Measurements from ENCODE around the gene RBBP8NL.

The RBBP8NL gene

DNA sequence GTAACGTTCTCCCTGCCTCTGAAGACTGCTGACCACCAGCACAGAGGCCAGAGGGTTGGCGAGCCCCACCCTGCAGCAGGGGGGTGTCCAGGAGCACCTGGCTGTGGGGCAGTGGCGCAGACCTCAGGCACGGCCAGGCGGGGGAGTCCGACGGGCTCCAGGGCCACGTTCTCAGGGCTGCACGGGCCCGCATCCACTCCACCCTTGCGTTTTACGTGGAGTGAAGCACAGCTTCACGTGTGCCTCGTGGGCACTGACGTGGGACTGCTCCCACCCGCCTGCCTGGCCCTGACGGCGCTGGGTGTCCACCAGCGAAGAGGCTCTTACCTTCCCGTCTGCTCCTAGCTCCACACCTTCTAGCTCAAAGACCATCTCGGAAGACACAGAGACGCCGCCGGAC is 33.5 kb downstream of the RBBP8NL start:
- DNase-seq (ENCODE audit: low spot score) = no peak

DNA sequence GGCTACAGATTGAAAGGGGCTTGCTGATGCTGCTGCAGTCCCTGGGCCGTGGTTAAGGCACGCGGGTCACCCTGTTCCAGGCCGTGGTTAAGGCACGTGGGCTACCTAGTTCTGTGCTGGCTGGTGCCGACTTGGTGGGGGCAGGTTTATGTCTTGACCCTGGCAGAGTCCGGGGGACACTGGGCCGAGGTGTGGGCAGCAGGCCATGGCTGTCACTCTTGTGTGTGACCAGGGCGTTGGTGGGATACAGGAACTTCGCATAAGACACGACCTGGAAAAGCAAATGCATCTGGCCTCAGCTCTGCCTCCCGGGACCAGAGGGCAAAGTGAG is 34.0 kb downstream of the RBBP8NL start:
- no peak for DNase-seq (ENCODE audit: low spot score)

GRCh38 chr20:62392621-62393334 is 34.6 kb downstream of the RBBP8NL start:
- DNase-seq (ENCODE audit: low spot score) = no peak

- DNase-seq (ENCODE audit: low spot score) = no peak
Observed at GRCh38 chr20:62392077-62392418, 35.3 kb downstream of the RBBP8NL start.

GRCh38 chr20:62391165-62392076 is 35.9 kb downstream of the RBBP8NL start:
- DNase-seq (ENCODE audit: low spot score) = no peak

- no peak for DNase-seq (ENCODE audit: low spot score)
Observed at GRCh38 chr20:62390317-62391164, 36.8 kb downstream of the RBBP8NL start.

GRCh38 chr20:62389601-62390087 is 37.7 kb downstream of the RBBP8NL start:
- DNase-seq (ENCODE audit: low spot score) = no peak

DNA sequence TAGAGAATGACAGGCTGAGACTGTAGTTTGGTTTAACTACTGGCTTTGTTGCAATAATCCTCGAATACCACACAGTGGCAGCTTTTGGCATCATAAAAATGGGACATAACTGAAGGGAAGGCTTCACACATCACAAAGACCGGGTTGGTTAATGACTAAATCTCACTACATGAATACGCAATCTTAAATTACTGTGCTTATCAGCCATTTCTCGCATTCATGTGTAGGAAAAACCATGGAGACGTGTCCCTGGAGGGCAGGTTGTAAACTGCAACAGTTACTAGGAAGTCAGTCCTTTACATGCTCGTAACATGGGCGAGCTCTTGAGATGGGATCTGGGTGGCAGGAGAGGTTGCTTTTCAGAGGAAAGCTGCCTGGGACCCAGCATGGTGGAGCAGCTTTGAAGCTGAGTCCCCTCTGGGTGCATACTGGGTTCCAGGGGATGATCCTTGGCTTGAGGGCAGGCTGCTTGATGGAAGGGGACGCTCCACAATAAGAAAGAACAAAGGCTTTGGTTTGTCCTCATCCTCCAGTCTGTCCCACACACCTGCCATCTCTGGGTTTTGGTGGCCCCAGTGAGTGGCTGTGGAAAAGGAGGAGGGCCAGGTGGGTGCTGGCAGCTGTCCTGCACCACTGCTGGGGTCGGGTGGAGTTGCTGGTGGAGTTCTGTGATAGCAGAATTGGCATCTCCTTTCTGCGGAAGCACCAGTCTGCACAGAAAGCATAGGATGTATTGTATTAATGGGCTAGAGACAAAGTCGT is 38.3 kb downstream of the RBBP8NL start:
- DNase-seq (ENCODE audit: low spot score) = no peak

GRCh38 chr20:62387933-62388635 is 39.3 kb downstream of the RBBP8NL start:
- no peak for DNase-seq (ENCODE audit: low spot score)

GRCh38 chr20:62387219-62387913 is 40.0 kb downstream of the RBBP8NL start:
- no peak for DNase-seq (ENCODE audit: low spot score)

GRCh38 chr20:62386383-62387218 is 40.7 kb downstream of the RBBP8NL start, which contains the start of gene RPS21:
Gene RPS21 (plus strand): TSS chr20:62387103. CDS start chr20:62387339, 236 bp downstream.
- peak; percentile 94 for DNase-seq (ENCODE audit: low spot score)

GRCh38 chr20:62382306-62383198 is 44.8 kb downstream of the RBBP8NL start:
- DNase-seq (ENCODE audit: low spot score) = peak; percentile 70

DNA sequence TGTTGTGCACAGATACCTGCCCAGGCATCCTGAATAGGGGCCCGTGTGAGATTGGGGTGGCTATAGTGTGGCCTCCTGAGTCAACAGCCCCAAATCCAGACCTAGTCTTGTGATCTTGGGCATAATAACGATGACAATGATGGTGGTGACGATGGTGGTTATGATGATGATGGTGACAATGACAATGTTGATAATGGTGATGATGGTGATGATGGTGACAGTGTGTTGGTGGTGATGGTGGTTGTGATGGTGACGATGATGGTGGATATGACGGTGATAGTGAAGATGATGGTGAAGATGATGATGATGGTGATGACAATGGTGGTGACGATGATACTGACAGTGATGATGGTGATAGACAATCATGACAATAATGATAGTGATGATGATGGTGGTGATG is 45.5 kb downstream of the RBBP8NL start:
- no peak for DNase-seq (ENCODE audit: low spot score)

DNA sequence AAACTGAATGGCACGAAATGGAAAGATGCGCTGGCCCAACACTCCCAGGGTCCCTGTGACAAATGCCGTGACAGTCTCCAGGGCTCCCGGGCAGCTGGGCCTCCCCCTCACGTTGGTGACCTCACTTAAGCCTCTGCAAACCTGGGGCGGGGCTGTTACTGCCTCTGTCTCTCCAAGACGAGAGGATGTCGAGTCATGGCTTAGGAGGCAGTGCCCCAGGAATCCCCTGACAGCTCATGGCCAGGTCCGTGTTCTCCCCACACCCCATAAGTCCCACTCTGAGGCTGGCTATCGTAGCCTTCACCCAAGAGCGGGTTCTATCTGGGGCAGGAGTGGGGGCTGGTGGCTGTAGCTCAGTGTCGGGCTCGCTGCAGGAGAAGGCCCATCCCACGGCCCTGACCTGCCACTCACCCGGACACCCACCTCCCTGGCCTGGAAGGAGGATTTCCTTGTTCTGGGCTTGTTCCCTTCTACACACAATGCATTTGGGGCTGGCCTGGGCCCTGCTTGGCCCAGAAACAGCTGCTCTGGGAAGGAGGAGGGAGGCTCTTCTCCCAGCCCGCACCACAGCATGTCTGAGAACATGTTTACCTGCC is 46.0 kb downstream of the RBBP8NL start:
- DNase-seq (ENCODE audit: low spot score) = peak; percentile 33

- no peak for DNase-seq (ENCODE audit: low spot score)
Observed at GRCh38 chr20:62378215-62378614, 49.1 kb downstream of the RBBP8NL start.

- DNase-seq (ENCODE audit: low spot score) = no peak
Observed at GRCh38 chr20:62377615-62378178, 49.6 kb downstream of the RBBP8NL start.

- DNase-seq (ENCODE audit: low spot score) = no peak
Observed at GRCh38 chr20:62377064-62377461, 50.3 kb downstream of the RBBP8NL start.
